GM19328 (cell line): Measurements from ENCODE around the gene PTPA.

ENCODE experiments used
- ATAC-seq: cut with Tn5 transposase; IDR thresholded peaks from one replicate; pipeline ENCODE4 v1.9.1; 2021; ENCODE audit warnings: mild to moderate bottlenecking, moderate library complexity; ENCODE audit not compliant: unreplicated experiment

Gene PTPA

DNA sequence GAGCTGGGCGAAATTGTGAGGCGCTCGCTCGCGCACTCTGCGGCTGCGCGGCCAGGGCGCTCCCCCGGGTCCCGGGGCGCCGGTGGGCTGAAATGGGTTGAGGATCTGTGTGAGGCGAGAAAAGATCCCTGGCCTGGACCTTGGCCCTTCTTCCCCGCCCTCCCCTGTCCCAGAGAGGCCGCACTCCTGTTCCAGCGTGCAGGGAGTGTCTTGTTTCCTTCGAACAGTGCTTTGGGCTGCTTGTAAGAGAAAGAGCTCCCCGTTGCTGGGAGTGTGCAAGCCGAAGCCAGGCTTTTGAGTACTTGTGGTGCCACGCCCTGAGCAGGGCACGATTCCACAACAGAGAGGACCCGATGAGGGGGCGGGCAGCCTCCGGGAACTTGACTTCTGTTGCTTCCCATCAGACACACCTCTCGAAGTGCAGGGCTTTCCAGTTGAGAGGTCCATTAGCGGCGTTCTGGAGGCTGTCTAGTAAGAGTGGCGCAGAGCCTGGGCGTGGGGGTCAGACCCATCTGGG lies 29.8 kb upstream of the PTPA start:
- ATAC-seq = no peak

DNA sequence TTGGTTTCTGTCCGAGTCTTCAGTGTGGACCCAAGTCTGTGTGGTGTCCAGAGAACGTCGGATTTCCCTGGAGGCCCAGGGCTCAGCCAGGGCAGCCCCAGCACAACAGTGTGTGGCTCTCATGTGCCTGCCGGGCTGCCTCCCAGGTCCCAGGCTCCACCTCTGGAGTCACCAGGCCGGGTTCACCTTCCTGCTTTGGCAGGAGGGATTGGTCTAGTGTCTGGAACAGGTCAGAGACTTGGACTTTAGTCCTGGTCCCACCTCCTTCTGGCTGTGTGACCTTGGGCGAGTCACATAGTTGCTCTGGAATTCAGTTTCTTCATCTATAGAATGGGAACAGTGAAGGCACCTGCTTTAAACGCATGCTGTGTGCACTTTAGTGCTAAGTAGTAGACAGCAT lies 27.1 kb upstream of the PTPA start:
- ATAC-seq = no peak

DNA sequence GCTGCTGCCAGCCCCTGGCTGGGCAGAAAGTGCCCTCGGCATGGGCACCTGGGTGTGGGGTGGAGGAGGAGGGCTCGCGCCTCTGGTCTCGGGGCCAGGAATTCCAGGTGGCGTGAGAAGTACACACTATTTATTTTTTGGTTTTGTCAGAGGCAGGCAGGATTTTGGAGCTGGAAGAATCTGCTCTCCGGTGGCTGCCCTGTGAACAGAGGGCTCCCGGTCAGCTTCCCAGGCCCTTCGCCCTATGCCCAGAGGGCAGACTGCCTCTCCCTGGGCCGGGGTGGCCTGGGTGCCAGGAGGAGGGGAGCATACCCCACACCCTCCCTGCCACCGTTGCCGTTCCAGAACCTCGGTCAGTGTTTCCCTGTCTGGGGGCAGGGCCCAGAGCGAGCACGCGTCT lies 22.0 kb upstream of the PTPA start:
- ATAC-seq = no peak

GRCh38 chr9:129093602-129094386 lies 17.4 kb upstream of the PTPA start:
- ATAC-seq = no peak

- ATAC-seq = no peak
Measured at GRCh38 chr9:129094387-129095169, 16.6 kb upstream of the PTPA start.

DNA sequence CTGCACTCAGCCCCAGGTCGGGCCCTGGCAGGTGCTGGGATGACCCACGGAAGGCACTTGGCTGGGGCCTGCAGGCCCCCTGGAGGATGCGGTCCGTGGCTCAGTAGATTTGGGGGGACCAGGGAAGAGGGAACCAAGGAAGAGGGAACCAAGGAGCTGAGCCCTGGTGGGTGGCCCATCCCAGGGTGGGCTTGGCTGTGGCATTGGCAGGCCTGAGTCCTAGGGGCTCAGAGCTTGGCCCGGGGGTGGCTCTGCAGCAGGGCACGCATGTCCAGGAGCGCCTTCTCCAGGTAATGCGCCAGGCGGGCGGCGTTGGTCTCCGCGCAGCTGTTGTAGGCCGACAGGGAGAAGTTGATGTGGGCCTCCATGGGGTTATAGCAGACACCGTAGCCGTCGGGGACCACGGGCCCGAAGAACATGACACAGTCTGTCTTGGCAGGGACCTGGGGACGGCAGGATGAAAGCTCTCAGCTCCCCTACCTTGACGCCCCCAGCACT lies 16.0 kb upstream of the PTPA start:
- no peak for ATAC-seq

DNA sequence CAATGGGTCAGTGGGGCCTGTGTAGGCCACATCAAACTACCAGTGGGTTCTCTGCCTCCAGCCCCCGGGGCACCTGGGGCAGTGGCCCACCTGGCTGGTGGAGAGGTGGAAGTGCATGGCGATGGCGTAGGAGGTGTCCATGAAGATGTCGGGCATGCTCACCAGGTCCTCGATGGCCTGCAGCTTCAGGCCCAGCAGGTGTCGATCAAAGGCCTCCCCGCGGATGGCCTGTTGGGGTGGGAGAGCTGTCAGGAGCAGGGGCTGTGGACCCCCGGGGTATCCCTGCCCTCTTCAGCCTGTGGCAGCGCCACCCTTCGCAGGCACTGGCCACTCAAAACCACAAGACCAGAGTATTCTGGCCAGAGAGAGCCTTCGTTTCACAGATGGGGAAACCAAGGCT lies 15.3 kb upstream of the PTPA start:
- no peak for ATAC-seq

DNA sequence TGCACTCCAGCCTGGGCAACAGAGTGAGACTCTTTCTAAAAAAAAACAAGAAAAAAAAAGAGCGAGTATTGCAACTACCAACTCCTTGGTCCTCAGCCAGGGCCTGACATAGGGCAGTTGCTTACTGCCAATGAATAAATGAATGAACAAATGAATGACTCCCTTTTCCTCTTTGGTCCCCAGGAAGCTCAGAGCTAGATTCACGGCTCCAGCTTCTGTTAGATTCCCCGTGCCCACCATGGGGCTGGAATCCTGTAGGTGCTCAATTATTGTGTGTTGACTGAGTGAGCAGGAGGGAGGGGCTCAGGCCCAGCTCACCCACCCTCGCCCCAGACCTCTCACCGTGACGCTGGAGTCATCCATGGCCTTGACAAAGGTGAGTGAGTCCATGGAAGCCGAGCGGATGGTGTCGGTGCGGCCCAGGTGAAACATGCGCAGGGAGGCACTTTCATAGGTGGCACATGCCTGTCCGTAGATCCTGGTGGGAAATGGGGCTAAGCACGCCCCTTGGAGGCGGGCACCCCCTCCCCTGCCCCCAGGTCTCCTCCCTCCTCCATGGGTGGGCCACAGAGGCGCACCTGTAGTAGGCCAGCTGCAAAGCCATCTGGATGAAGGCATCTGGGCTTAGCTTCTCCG lies 13.4 kb upstream of the PTPA start:
- ATAC-seq = no peak

GRCh38 chr9:129098328-129098727 lies 12.9 kb upstream of the PTPA start:
- no peak for ATAC-seq

DNA sequence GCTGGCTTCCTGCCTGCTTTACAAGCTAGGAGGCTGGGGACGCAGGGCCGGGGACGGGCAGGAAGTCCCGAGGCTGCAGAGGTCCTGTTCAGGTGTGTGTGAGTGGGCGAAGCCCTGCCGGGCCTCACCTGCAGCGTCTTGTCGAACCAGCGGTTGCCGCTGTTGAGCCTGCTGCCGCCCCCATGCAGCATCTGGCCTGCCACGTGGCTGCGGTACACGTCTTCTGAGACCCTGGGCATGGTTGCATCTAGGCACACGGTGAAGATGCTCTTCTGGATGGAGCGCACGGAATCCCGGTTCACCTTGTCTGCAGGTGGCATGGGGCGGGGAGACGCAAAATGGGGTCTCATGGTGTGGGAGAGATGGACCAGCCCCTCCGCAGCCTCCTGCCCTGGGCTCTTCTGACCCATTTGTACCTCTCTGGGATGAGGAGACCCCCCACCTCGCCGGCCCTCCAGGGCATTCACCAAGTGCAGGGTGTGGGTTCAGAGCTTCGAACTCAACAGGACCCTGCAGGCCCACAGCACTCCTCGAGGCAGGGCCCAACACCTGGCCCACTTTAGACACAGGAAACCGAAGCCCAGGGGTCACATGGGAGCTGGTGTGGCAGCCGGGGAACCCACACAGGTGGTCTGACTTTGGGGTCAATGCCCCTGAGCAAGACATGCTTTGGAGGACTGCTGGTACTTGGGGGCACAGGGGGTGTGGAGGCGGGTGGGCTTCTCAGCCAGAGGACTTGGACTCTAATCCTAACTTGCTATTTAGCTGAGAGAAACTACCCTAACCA lies 10.6 kb upstream of the PTPA start:
- ATAC-seq = no peak

DNA sequence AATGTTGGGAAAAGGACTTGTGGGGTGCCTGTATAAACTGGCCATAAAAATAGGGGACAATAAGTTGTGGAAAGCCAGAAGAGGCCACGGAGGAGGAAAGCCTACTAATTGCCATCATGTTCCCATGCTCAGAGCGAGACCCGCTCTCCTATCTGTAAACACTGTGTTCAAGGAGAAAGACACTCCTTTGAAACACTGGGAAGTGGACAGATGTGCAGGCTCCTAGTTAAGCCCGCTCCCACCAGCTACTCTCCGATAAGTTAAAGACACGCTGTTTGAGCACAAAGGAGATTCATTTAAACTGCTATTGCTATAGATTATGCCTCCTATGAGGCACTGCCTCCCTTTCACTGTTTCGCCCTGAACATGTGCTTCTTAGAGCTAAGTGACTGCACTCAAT lies 9.9 kb upstream of the PTPA start:
- no peak for ATAC-seq

- ATAC-seq = no peak
Measured at GRCh38 chr9:129102095-129102525, 9.1 kb upstream of the PTPA start.

DNA sequence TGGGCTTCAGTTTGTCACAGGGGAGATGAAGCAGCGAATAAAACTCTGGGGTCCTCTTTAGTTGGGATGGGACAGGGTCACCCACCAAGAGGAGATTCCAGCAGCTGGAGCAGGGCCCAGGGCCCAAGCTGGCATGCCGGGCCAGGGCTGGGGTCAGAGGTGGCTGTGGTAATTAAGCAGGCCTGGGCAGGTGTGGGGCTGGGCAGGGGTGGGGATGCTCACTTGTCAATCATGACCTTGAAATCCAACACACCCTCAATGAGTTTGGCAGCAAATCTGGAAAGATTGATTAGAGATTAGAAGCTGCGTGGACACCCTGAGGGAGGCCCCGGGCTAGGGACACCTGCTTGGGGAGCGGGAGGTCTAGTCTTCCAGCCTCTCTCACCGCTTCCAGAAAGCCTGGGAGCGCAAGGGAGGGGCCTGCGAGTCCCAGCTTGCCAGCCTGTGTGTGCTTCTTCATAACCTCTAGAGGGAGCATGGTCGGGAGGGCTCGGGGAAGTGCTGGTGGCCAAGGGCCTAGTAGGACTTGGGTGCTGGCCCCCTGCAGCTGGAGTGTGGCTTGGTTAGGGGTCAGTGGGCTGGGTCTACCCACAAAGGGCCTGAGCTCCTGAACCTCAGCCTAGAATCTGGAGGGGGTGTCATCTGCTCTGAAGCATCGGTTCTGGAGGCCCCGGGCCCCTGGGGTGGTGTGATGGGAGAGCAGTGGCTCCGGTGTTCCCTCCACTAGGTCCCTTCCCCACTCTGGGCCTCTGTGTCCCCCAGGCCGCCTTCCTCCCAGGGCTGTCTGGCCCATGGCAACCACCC lies 8.2 kb upstream of the PTPA start:
- no peak for ATAC-seq

DNA sequence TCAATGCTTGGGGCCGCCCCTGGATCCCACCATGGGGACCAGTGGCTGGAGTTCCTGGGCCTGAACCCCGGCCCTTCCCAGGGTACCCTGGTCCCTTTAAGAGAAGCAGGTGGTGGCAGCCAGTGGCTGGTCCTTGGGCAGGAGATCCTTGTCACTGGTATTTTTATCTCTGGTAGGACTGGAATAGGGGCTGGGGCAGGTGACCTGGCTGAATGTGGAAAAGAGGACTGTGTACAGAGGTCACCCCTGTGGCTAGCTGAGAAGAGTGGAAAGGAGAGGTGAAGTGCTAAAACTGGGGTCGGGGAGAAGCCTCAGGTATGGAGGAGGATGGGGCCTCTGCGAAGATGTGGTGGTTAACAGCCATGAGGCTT lies 7.6 kb upstream of the PTPA start:
- no peak for ATAC-seq

DNA sequence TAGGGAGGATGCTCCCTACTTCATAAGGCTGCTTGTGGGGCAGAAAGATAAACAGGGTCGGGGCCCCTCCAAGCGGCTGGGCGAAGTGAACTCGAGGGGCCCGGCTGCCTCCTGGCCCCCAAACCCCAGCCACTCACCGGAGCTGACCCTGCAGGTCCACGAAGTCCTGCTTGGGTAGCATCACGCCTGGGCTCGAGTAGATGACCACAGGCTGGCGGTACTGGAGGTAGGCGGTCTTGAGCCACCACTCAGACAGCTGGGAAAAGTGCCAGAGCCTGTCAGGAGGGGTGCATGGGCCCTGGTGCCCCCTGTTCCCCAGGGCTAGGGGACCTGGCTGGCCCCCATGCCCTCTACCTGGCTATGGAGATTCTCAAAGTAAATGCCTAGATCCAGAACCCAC lies 7.2 kb upstream of the PTPA start:
- ATAC-seq = no peak

- no peak for ATAC-seq
Measured at GRCh38 chr9:129105857-129106694, 5.1 kb upstream of the PTPA start.

DNA sequence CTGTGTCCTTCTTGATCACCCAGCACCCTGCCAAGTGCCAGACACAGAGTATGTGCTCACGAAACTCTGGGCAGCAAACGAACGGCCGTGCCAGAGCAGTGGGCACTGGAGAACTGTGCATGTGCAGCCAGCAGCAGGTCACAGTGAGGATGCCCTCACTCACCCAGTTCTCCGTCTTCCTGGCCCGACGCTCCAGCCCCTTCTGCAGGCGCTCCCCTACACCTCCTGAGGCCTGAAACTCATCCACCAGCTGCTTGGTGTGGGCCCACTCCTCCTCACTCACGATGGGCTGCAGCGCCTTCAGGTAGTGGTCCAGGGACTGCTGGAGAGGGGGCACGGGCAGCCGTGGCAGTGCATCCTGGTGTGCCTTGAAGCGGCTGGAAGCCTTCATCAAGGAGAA lies 3.6 kb upstream of the PTPA start:
- no peak for ATAC-seq

GRCh38 chr9:129108083-129108804 lies 3.0 kb upstream of the PTPA start:
- ATAC-seq = no peak
